Testis (tissue), 2 donors: Measurements from ENCODE around the gene SNX19.

Experiments
- POLR2A ChIP-seq: fragments of 450-650 bp; IDR thresholded peaks from one replicate; pipeline ENCODE4 v1.6.1; 2017; ENCODE audit warnings: antibody characterized with exemption, mild to moderate bottlenecking, moderate library complexity
- TF ChIP-seq, protein P1 (sequence below), 3 experiments: fragments of 450-650 bp in 2 of 3; fragments of 200-600 bp in 1 of 3; sonication (generic) in 1 of 3; IDR thresholded peaks; one replicate each; pipeline ENCODE4 v1.5.1; 2016 to 2019; ENCODE audit warnings: antibody characterized with exemption in 3 of 3, mild to moderate bottlenecking in 2 of 3, moderate library complexity in 1 of 3

DNA sequence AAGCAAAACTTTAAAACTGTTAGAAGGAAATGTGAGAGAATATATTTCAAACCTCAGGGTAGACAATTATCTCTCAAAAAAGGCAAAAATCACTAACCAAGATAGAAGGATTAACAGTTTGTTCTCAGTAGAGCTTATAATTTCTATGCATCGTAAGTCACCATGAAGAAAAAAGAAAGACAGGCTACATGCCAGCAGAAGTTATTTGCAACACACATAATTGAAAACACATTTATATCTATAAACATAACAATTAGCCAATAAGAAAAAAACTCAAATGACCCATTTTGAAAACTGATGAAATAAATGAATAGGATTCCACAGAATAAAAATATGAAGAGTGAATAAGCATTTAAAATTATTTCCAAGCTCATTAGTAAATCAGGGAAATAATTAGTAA is 24.4 kb upstream of the SNX19 start:
- TF ChIP-seq, protein P1, sequence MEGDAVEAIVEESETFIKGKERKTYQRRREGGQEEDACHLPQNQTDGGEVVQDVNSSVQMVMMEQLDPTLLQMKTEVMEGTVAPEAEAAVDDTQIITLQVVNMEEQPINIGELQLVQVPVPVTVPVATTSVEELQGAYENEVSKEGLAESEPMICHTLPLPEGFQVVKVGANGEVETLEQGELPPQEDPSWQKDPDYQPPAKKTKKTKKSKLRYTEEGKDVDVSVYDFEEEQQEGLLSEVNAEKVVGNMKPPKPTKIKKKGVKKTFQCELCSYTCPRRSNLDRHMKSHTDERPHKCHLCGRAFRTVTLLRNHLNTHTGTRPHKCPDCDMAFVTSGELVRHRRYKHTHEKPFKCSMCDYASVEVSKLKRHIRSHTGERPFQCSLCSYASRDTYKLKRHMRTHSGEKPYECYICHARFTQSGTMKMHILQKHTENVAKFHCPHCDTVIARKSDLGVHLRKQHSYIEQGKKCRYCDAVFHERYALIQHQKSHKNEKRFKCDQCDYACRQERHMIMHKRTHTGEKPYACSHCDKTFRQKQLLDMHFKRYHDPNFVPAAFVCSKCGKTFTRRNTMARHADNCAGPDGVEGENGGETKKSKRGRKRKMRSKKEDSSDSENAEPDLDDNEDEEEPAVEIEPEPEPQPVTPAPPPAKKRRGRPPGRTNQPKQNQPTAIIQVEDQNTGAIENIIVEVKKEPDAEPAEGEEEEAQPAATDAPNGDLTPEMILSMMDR (IDR thresholded peaks at IDR 0.05), result no peak
- no peak for TF ChIP-seq POLR2A
